ENCODE data around the gene EPHA6.

The EPHA6 gene

GRCh38 chr3:96813134-96813819, 1.1 kb upstream of the EPHA6 start:
- H3K4me3 ChIP-seq (ENCODE audit: low read depth, low read length) = peak overlapping the region; percentile 53
- TF ChIP-seq CTCF (IDR thresholded peaks at IDR 0.05; ENCODE audit: low read depth, low read length) = peak; percentile 40; the same call in 1 of the 2 replicates

- no peak overlapping the region for H3K4me3 ChIP-seq (ENCODE audit: low read depth, low read length)
- no peak for TF ChIP-seq CTCF (IDR thresholded peaks at IDR 0.05; ENCODE audit: low read depth, low read length)
Measured at GRCh38 chr3:96814651-96815567, 515 bp downstream of the EPHA6 start.

- no peak overlapping the region for H3K4me3 ChIP-seq (ENCODE audit: low read depth, low read length)
- no peak for TF ChIP-seq CTCF (IDR thresholded peaks at IDR 0.05; ENCODE audit: low read depth, low read length)
Measured at GRCh38 chr3:96831175-96831574, 16.8 kb downstream of the EPHA6 start.

GRCh38 chr3:96833301-96833700, 18.9 kb downstream of the EPHA6 start:
- no peak overlapping the region for H3K4me3 ChIP-seq (ENCODE audit: low read depth, low read length)
- no peak for TF ChIP-seq CTCF (IDR thresholded peaks at IDR 0.05; ENCODE audit: low read depth, low read length)

GRCh38 chr3:96836153-96836915, 21.9 kb downstream of the EPHA6 start:
- no peak overlapping the region for H3K4me3 ChIP-seq (ENCODE audit: low read depth, low read length)
- no peak for TF ChIP-seq CTCF (IDR thresholded peaks at IDR 0.05; ENCODE audit: low read depth, low read length)

- no peak for TF ChIP-seq CTCF (IDR thresholded peaks at IDR 0.05; ENCODE audit: low read depth, low read length)
- no peak overlapping the region for H3K4me3 ChIP-seq (ENCODE audit: low read depth, low read length)
Measured at GRCh38 chr3:96843505-96844203, 29.3 kb downstream of the EPHA6 start.
